ENCODE measurements around the gene PRUNE2.
"Not testable (repeated sequence)": the region's sequence is repeated elsewhere in the genome, so short reads cannot be mapped to it uniquely, and the experiment has no call there.

The PRUNE2 gene

GRCh38 chr9:76785501-76785900 lies 120.4 kb downstream of the PRUNE2 start:
- no peak for DNase-seq

- no peak for DNase-seq
Measured at GRCh38 chr9:76784881-76785280, 121.0 kb downstream of the PRUNE2 start.

GRCh38 chr9:76772686-76773445 lies 133.0 kb downstream of the PRUNE2 start:
- no peak for DNase-seq

DNA sequence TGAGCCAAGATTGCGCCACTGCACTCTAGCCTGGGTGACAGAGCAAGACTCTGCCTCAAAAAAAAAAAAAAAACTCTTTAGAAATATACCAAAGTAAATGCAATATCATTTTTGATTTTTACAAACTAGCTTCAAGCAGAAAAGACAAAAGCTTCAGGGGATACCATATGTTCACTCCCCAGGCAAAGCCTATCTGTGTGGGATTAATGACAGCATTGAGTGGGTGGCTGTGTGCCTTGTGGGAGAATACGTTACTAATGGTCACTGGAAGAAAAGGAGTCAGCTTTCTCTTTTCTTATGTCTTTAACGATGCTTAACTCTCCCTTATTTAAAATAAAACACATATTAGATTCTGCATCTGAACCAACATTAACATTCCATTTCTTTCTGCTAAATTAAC lies 139.8 kb downstream of the PRUNE2 start:
- DNase-seq, result no peak

DNA sequence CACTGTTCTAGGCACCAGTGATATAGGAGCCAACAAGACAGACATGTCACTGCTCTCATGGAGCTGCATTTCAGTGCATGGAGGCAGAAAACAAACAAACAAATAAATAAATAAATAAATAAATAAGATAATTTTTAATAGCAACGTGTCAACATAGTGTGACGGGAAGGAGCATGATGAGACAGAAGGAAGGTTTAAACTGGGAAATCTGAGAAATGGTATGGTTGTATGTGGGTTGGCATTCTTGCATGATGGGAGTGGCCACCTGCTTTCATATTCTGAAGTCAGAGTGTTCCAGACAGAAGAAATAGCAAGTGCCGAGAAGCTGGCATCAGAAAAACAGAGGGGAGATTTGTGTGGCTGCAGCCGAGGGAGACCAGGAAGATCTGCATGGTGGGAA lies 141.8 kb downstream of the PRUNE2 start, which contains the start of gene PCA3:
TSS of gene PCA3 (plus strand) at position 301 of the 400 bp plus-strand sequence.
- no peak for DNase-seq

DNA sequence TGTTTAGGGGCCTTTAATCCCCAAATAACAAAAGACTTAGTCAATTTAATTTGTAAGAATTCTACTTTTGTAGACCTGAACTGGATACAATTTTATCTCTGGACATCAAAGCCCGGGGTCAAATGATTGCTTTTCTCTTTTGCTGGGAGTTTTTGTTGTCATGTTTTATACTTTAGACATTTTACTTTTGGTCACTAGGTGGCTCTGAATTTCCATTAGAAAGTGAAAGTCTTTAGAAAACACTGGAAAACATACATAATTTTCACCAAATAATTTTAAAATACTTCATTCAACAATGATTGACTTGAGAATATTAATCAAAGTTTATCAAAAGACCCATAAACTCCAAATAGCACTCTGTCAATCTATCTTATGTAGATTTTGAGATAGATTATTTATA lies 144.5 kb downstream of the PRUNE2 start:
- DNase-seq, result no peak

- DNase-seq, result no peak
Measured at GRCh38 chr9:76759732-76760131, 146.2 kb downstream of the PRUNE2 start.

- no peak for DNase-seq
Measured at GRCh38 chr9:76758476-76758875, 147.4 kb downstream of the PRUNE2 start.

GRCh38 chr9:76756941-76757673 lies 148.8 kb downstream of the PRUNE2 start:
- no peak for DNase-seq

DNA sequence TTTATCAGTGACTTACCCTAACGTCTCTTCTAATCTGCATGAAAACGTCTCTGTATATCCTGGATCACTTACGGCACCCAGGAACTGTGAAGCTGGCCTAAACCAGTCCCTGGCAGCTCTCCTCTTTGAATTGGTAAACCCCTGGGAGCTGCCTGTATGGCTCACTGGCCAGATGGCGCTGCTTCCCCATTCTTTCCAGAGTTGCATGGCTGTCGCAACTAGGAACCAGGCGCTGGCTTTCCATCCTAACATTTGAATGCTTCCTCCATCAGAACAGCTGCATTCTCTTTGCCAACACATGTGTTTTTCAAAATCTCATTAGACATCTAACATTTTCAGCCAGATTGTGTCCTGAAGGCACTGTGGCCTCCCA lies 149.7 kb downstream of the PRUNE2 start:
- DNase-seq, result no peak

DNA sequence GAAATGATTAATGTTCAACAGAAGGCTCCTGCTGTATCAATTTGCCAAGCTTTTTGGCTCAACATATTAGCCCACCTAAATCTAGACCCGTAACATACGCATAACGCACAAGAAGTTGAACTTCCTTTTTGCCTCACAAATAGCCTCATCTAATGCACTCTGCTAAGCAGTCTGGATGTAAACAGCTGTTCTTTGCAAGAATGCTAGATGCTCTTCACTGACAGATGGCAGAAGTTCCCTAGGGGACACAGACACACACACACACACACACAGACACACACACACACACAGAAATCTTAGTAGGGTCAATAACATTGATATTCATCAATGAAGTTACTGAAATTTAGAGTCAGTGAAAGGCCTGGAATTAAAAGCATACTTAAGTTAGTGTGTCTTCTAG lies 154.9 kb downstream of the PRUNE2 start:
- no peak for DNase-seq

DNA sequence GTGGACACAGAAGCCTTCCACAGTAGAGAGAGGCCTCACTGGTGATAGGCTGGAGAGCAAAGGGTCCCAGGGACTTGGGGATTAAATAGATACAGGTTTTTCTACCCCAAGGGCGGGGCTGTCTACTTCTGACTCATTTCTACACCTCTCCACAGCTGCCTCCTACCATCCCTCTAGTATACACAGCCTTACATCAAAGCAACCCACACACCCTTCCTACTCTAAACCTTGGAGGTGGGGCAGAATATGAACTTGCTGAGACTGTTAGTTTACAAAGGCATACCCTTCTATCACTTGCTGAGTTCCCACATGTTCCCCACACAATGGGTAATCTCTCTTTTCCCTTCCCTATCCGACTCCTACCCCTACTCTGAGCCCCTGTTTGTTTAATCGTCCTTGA lies 161.6 kb downstream of the PRUNE2 start:
- DNase-seq, result no peak

DNA sequence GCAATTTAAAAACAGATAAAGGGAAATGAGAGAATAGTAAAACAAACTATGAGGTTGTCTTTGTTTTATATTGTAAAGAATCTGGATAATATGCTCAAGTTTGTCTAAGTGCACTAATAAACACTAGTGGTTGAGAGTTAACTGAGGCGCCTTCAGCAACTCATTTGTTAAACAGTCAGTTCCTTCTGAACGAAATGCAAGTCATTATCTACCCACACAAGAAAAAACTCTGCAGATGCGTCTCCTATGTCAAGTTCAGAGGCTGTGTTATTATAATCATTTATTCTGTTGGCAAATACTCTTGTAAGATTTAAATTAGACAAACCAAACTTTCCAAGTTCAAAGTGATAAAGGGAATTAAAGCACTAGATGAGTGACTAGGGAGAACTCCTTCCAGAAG lies 162.0 kb downstream of the PRUNE2 start:
- DNase-seq, result no peak

DNA sequence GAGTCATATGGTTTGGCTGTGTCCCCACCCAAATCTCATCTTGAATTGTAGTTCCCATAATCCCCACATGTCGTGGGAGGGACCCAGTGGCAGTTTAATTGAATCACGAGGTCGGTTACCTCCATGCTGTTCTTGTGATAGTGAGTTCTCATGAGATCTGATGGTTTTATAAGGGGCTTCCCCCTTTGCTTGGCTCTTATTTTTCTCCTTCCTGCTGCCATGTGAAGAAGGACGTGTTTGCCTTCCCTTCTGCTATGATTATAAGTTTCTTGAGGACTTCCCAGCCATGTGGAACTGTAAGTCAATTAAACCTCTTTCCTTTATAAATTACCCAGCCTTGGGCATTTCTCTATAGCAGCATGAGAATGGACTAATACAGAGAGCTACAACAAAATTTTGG lies 163.0 kb downstream of the PRUNE2 start:
- DNase-seq, result not testable (repeated sequence)

- no peak for DNase-seq
Measured at GRCh38 chr9:76741524-76741923, 164.4 kb downstream of the PRUNE2 start.

DNA sequence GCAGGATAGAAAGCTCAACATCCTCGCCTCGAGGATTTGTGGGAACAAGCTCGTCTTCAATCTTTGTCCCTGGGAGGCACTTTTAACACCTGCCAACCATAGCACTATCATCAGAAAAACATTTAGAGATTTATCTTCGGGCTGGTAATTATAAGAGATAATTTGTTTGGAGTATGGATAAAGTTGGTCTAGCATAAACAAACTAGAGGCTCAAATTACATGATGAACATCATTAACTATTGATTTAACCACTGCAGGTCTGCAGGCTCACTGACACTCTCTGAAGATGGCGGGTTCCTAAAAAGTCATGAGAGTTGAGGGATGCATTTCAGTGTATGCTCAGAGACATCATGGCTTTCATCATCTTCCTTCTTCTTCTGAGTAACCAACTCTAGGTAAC lies 167.5 kb downstream of the PRUNE2 start:
- no peak for DNase-seq

DNA sequence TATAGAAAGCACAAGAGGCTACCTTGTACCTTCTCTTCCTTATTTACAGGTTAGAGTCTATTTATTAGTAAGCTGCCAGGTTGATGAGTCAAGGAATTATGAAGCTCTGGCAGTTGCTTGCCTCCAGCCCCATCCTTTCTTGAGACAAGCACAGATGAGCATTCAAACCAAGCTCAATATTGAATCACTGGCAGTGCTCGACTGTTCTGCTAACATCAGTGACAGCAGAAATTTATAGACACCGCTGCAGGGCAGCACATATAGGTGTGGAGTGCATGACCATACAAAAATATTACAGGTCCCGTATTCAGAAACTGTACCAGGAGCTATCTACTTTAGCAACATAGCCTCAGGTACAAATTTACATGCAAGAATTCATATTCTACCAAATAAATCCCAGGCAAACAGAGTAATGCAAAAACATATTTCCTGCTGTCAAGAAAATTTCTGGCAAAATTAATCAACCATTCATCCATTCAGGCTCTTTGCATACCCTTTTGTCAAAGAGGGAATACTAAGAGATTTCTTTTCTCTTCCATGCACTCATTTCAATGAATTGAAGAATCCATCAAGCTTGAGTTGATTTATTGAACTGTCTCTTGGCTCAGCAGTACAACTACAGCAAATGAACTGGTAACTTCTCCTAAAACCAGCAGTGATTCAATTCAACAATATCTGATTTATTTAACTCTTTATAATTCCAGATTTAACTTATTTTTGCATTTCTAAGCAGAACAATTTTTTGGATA lies 168.6 kb downstream of the PRUNE2 start:
- no peak for DNase-seq

GRCh38 chr9:76734716-76735115 lies 171.2 kb downstream of the PRUNE2 start:
- no peak for DNase-seq

GRCh38 chr9:76733096-76733495 lies 172.8 kb downstream of the PRUNE2 start:
- DNase-seq, result no peak

DNA sequence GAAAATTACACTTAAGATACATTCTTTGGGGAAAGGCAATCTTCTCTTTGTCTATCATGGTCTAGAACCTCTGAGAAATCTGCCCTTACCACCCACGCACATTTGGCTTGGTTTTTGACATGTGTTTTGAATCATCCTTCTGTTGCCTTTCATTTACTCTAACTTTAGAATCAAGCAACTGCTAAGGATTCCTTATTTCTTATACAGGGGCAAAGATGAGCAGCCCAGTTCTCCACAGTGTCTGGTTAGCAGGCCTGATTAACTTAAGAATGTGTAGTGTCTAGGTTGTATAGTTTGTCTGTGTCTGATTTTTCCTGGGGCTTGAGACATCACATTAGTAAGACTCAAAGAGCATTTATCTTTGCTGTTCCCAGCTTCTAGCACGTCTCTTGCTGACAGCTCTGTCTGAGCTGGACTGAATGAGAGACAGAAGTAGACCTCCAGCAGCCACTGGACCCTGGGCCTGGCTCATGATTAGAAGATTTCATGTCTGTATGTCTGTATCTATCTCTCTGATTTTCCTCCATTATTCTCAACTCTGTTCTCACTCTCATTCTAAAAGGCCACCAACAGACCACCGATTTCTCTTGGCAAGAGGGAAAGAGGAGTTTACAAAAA lies 173.5 kb downstream of the PRUNE2 start:
- DNase-seq, result no peak

GRCh38 chr9:76730801-76731200 lies 175.1 kb downstream of the PRUNE2 start:
- DNase-seq, result no peak

GRCh38 chr9:76729980-76730737 lies 175.8 kb downstream of the PRUNE2 start:
- no peak for DNase-seq

GRCh38 chr9:76729116-76729515 lies 176.8 kb downstream of the PRUNE2 start:
- no peak for DNase-seq
